Fibroblast of pulmonary artery (primary cell): Measurements from ENCODE around the gene ITGB1BP1.

ENCODE experiments used
- DNase-seq: peaks from one replicate; pipeline ENCODE4 v3.0.0-alpha.2; 2010; ENCODE audit warnings: low read depth
- H3K4me3 ChIP-seq: replicated peaks from 2 replicates; pipeline ENCODE4 v1.5.1; 2011; ENCODE audit warnings: low read depth, mild to moderate bottlenecking, control low read depth, low read length, moderate library complexity
- TF ChIP-seq, protein P1 (sequence below): IDR thresholded peaks from 2 replicates; pipeline ENCODE4 v1.5.1; 2011; ENCODE audit warnings: mild to moderate bottlenecking, control low read depth, low read length, inconsistent platforms; ENCODE audit errors: missing control alignments

The ITGB1BP1 gene

DNA sequence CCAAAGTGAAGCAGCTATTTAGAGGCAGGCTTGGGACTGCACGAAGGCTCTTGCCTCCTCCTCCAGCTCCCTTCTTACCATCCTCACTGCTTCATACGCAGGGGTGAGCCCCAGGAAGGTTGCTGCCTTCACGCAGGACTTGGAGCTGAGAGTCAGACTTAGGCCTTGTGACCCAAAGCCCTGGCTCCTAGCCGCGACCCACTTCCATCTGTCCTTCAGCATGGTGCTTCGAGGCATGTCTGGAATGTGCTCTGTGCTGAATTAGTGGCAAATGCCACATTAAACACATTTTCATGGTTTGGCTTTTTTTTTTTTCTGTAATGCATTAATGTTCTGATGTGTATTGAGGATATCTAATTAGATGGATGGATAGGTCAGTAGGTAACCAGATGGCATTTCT is 37.5 kb downstream of the ITGB1BP1 start:
- H3K4me3 ChIP-seq = no peak overlapping the region
- no peak for DNase-seq
- TF ChIP-seq, protein P1, sequence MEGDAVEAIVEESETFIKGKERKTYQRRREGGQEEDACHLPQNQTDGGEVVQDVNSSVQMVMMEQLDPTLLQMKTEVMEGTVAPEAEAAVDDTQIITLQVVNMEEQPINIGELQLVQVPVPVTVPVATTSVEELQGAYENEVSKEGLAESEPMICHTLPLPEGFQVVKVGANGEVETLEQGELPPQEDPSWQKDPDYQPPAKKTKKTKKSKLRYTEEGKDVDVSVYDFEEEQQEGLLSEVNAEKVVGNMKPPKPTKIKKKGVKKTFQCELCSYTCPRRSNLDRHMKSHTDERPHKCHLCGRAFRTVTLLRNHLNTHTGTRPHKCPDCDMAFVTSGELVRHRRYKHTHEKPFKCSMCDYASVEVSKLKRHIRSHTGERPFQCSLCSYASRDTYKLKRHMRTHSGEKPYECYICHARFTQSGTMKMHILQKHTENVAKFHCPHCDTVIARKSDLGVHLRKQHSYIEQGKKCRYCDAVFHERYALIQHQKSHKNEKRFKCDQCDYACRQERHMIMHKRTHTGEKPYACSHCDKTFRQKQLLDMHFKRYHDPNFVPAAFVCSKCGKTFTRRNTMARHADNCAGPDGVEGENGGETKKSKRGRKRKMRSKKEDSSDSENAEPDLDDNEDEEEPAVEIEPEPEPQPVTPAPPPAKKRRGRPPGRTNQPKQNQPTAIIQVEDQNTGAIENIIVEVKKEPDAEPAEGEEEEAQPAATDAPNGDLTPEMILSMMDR = no peak

DNA sequence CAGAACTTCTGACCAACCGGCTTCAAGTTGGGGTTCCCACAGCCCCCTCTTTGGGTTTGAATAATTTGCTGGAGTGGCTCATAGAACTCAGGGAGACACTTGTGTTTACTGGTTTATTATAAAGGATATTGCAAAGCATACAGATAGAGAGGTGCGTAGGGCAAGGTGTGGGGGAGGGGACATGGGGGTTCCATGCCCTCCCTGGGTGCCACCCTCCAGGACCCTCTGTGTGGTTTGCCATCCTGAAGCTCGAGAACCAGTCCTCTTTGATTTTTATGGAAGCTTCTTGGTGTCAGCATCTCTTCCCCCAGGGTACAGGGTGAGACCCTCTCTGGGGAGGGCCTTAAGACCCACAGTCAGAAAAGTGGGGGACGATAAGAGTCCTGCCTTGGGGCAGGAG is 38.8 kb downstream of the ITGB1BP1 start:
- DNase-seq = no peak
- H3K4me3 ChIP-seq = no peak overlapping the region
- TF ChIP-seq, protein P1 = no peak

DNA sequence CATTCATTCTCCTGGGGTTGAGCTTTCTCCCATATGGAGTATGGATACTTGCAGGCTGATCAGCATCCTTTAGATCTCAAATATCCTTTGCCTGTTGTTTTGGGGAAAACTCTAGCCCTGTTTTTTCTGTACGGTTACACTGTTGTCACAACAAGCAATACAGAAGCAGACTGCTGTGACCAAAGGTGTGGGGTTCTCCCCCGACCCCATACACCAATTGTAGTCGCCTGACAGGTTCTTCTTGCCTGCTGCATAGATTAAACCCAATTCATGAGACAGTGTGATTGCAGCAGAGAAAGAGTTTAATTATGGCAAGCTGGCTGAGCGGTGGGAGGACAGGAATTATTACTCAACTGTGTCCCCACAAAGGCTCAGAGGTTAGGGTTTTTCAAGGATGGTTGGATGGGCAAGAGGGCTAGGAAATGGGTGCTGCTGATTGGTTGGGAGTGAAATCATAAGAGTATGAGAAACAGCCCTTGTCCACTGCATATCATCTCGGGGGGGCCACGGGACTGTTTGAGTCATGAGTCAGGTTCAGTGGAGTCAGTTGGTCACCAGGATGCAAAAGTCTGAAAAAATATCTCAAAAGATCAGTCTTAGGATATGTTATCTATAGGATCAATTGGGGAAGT is 40.6 kb downstream of the ITGB1BP1 start:
- TF ChIP-seq, protein P1 = no peak
- no peak for DNase-seq
- H3K4me3 ChIP-seq = no peak overlapping the region

DNA sequence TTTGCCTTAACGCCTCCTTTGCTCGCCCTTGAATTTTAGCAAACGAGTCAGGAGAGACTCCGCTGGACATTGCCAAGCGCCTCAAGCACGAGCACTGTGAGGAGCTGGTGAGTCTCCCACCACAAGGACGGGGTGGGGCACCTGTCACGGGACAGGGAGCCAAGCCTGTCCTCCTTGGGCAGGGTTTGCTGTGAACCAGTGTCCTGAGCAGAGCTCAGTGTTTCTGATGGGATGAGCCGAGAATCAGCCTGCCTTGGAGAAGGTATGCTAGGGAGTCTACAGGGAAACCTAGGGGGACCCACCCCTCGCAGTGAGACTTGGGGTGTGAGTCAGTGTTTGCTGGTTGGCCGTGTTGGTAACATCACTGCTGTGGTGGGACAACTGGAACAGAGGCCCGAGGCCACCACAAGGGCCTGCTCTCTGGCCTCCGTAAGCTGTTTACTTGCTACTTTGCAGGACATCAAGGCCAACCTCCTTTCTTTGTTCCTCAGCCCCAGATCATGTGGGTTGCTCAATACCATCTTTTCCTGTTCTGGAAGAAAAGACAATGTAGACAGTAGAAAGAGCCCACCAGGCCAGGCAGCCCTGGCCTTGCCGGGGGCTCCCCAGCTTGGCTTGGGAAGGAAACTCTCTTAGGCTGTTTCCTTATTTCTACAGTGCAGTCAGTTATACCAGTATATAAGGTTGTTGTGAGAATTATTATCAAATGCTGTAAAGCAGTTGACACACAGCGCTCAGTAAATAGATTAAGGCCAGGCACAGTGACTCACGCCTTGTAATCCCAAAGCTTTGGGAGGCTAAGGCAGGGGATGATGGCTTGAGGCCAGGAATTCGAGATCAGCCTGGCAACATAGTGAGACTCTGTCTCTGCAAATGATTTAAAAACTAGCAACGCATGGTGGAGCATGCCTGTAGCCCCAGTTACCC is 42.4 kb downstream of the ITGB1BP1 start:
- no peak overlapping the region for H3K4me3 ChIP-seq
- TF ChIP-seq, protein P1 = no peak
- peak; percentile 97 for DNase-seq

DNA sequence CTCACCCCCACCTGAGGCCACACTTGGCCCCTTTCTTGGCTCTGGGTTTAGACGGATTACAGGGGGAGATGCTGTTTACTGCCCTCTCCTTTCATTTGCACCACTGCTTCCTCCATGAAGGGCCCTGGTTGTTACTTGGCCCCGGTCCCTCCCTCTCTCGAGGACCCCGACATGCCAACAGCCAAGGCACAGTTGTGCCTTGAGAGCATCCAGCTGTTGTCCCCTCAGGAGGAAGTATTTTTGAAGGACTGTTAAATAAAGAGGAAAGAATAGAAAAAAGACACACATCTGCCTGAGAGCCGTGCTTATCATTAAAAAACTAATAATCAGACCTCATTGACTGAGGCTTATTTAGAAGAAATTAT is 44.0 kb downstream of the ITGB1BP1 start:
- TF ChIP-seq, protein P1 = no peak
- no peak overlapping the region for H3K4me3 ChIP-seq
- no peak for DNase-seq

DNA sequence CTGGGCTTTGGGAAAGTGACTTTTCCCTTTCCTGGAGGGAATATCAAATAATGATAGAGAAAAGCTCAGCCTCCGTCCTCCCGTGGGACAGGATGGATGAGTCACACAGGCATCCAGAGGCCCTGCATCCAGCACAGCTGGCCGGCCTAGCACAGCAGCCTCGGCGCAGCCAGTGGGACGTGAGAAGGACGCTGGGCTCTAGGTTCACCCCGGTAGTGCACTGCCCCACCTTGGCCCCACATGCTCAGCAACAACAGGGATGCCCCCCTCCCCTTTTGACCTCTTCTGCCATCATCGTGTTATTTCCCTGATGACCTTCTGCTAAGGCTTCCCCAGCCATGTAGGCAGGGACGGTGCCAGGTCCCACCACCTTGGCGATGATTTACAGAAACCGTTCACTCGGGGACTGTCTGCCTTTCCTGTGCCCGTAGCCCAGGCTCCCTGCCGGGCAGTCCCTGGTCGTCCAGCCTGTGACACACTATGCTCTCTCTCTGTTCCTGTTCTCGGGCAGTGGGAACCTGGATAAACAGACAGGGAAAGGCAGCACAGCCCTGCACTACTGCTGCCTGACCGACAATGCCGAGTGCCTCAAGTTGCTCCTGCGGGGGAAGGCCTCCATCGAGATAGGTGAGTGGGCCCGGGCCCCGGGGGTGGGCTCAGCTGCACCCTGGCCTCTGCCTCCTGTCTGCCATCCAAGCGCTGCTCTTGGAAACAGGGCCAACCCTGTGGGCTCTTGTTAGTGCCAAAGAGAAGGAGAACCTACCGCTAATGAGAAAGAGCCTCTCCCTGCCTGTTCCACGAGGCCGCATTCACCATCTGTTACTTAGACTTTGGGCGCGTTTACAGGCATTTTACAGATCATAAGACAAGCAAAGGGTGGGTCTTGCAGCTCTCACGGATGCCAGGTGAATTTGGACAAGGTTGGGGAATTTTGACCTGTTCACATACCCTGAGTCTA is 44.6 kb downstream of the ITGB1BP1 start:
- DNase-seq = peak; percentile 85
- TF ChIP-seq, protein P1 = no peak
- H3K4me3 ChIP-seq = no peak overlapping the region
